DOHH2 (cell line): ENCODE results near the gene TRMT2A.

Experiments used
- H3F3A ChIP-seq: fragments of 200-600 bp; sonication (generic), shearing (Covaris generic); 2 replicates; pipeline ENCODE4 v1.6.0; 2016; ENCODE audit warnings: antibody characterized with exemption, mild to moderate bottlenecking; ENCODE audit not compliant: control insufficient read depth, insufficient read depth
- H3K27ac ChIP-seq: fragments of 200-600 bp; sonication (generic); 2 replicates; pipeline ENCODE4 v1.5.1; 2014; ENCODE audit warnings: low read depth, mild to moderate bottlenecking, low read length, moderate library complexity
- H3K27me3 ChIP-seq: fragments of 200-600 bp; sonication (generic); 2 replicates; pipeline ENCODE4 v1.6.1; 2014; ENCODE audit warnings: mild to moderate bottlenecking, low read length, mixed read lengths; ENCODE audit not compliant: control insufficient read depth
- H3K36me3 ChIP-seq: fragments of 200-600 bp; sonication (generic); 2 replicates; pipeline ENCODE4 v1.6.1; 2014; ENCODE audit warnings: mild to moderate bottlenecking, low read length, moderate library complexity, mixed read lengths; ENCODE audit not compliant: control insufficient read depth
- H3K4me1 ChIP-seq: fragments of 200-600 bp; sonication (generic); 2 replicates; pipeline ENCODE4 v1.6.1; 2014; ENCODE audit warnings: mild to moderate bottlenecking, low read length, mixed read lengths; ENCODE audit not compliant: control insufficient read depth
- H3K4me2 ChIP-seq: fragments of 200-600 bp; sonication (generic); 2 replicates; pipeline ENCODE4 v1.6.0; 2014; ENCODE audit warnings: mild to moderate bottlenecking, low read length, moderate library complexity
- H3K4me3 ChIP-seq: fragments of 200-600 bp; sonication (generic); 2 replicates; pipeline ENCODE4 v1.5.1; 2014; ENCODE audit warnings: mild to moderate bottlenecking, low read length, mixed read lengths
- H3K79me2 ChIP-seq: fragments of 200-600 bp; sonication (generic); 2 replicates; pipeline ENCODE4 v1.6.1; 2014; ENCODE audit warnings: mild to moderate bottlenecking, low read length, mixed read lengths; ENCODE audit not compliant: control insufficient read depth
- H3K9me2 ChIP-seq: fragments of 200-600 bp; sonication (generic); replicated peaks from 2 replicates; pipeline ENCODE4 v1.6.1; 2014; ENCODE audit warnings: mild to moderate bottlenecking, low read length, mixed read lengths; ENCODE audit not compliant: control insufficient read depth
- H3K9me3 ChIP-seq: fragments of 200-600 bp; sonication (generic); 2 replicates; pipeline ENCODE4 v1.6.1; 2014; ENCODE audit warnings: antibody characterized with exemption, low read length, mixed read lengths; ENCODE audit not compliant: control insufficient read depth, insufficient read depth
- H4K20me1 ChIP-seq: fragments of 200-600 bp; sonication (generic); 2 replicates; pipeline ENCODE4 v1.6.0; 2014; ENCODE audit warnings: low read depth, mild to moderate bottlenecking, antibody characterized with exemption, low read length, moderate library complexity; ENCODE audit not compliant: control insufficient read depth, insufficient read depth
- CTCF ChIP-seq: fragments of 200-600 bp; sonication (generic); IDR thresholded peaks from one replicate; pipeline ENCODE4 v1.5.1; 2014; ENCODE audit warnings: antibody characterized with exemption, mild to moderate bottlenecking, low read depth, low read length; ENCODE audit not compliant: poor library complexity, severe bottlenecking
- EZH2phosphoT487 ChIP-seq: fragments of 200-600 bp; sonication (generic); IDR thresholded peaks from 2 replicates; pipeline ENCODE4 v1.6.1; 2017; ENCODE audit warnings: borderline replicate concordance, mild to moderate bottlenecking, antibody characterized with exemption, low read length, moderate library complexity, mixed read lengths

The TRMT2A gene

GRCh38 chr22:20064140-20064480 lies 52.9 kb downstream of the TRMT2A start:
- H3K4me1 ChIP-seq: no peaks in the 10 kb centered on the region
- H3K4me3 ChIP-seq: no peak overlapping the region
- no peak overlapping the region for H3K27ac ChIP-seq
- H3K9me2 ChIP-seq: no peaks in the 10 kb centered on the region
- H3K36me3 ChIP-seq: peaks cover 4% of the 10 kb centered on the region; the same call in 1 of the 2 replicates
- no peaks in the 10 kb centered on the region for H3K27me3 ChIP-seq
- no peaks in the 10 kb centered on the region for H3F3A ChIP-seq
- no peak for TF ChIP-seq EZH2phosphoT487
- no peak for TF ChIP-seq CTCF
- H4K20me1 ChIP-seq: no peaks in the 10 kb centered on the region
- no peak overlapping the region for H3K4me2 ChIP-seq
- H3K79me2 ChIP-seq: no peaks in the 10 kb centered on the region
- H3K9me3 ChIP-seq: no peaks in the 10 kb centered on the region

GRCh38 chr22:20063271-20064139 lies 53.5 kb downstream of the TRMT2A start:
- Histone ChIP-seq H3K4me2 (no peak overlapping the region), H3K36me3 (peaks cover 4% of the 10 kb centered on the region; the same call in 1 of the 2 replicates), H3K9me3 (no peaks in the 10 kb centered on the region), H3K79me2 (no peaks in the 10 kb centered on the region), H3K9me2 (no peaks in the 10 kb centered on the region), H3F3A (no peaks in the 10 kb centered on the region), H3K4me3 (no peak overlapping the region), H4K20me1 (no peaks in the 10 kb centered on the region), H3K27me3 (no peaks in the 10 kb centered on the region), H3K27ac (no peak overlapping the region), H3K4me1 (no peaks in the 10 kb centered on the region)
- no peak for TF ChIP-seq CTCF
- TF ChIP-seq EZH2phosphoT487: no peak

GRCh38 chr22:20062766-20063083 lies 54.3 kb downstream of the TRMT2A start:
- H4K20me1 ChIP-seq: no peaks in the 10 kb centered on the region
- H3K4me1 ChIP-seq: no peaks in the 10 kb centered on the region
- no peak overlapping the region for H3K4me2 ChIP-seq
- H3K27ac ChIP-seq: no peak overlapping the region
- H3K79me2 ChIP-seq: no peaks in the 10 kb centered on the region
- no peaks in the 10 kb centered on the region for H3K9me2 ChIP-seq
- TF ChIP-seq EZH2phosphoT487 (no peak), CTCF (no peak)
- H3K4me3 ChIP-seq: no peak overlapping the region
- H3K36me3 ChIP-seq: peaks cover 4% of the 10 kb centered on the region; the same call in 1 of the 2 replicates
- H3F3A ChIP-seq: no peaks in the 10 kb centered on the region
- no peaks in the 10 kb centered on the region for H3K27me3 ChIP-seq
- no peaks in the 10 kb centered on the region for H3K9me3 ChIP-seq
